Tibial nerve (tissue), 3 donors: ENCODE data around the gene MAN1A1.

ENCODE experiments used
- CTCF ChIP-seq, 5 experiments: fragments of 200-600 bp in 3 of 5; fragments of 450-650 bp in 2 of 5; sonication (generic) in 3 of 5; IDR thresholded peaks; one replicate each; pipeline ENCODE4 v1.5.1; 2016 to 2019; ENCODE audit warnings: antibody characterized with exemption in 5 of 5, mild to moderate bottlenecking in 3 of 5, moderate library complexity in 2 of 5
- POLR2A ChIP-seq, 2 donors: fragments of 450-650 bp; IDR thresholded peaks; one replicate each; pipeline ENCODE4 v1.6.1; 2017; ENCODE audit warnings: antibody characterized with exemption in 2 of 2, mild to moderate bottlenecking in 2 of 2, moderate library complexity in 2 of 2

GRCh38 chr6:119334535-119335264 lies 14.9 kb downstream of the MAN1A1 start:
- TF ChIP-seq POLR2A (IDR thresholded peaks at IDR 0.05) (no peak), CTCF (IDR thresholded peaks at IDR 0.05) (no peak)
